ENCODE data around the gene STKLD1.

- TF ChIP-seq CTCF (IDR thresholded peaks at IDR 0.05) = no peak
- no peak for TF ChIP-seq POLR2A (IDR thresholded peaks at IDR 0.05)
- TF ChIP-seq POLR2AphosphoS5 (IDR thresholded peaks at IDR 0.05) = no peak
- TF ChIP-seq EP300 (IDR thresholded peaks at IDR 0.05; ENCODE audit: low read depth) = no peak
Observed at GRCh38 chr9:133402689-133403088, 26.5 kb downstream of the STKLD1 start.
